Activated CD4-positive, alpha-beta T cell treated with anti-CD3 and anti-CD28 coated beads, Interleukin-2, amount 50 U/mL, for 4 hours (primary cell): ENCODE measurements around the gene SIPA1L2.
"Not testable (repeated sequence)": the region's sequence is repeated elsewhere in the genome, so short reads cannot be mapped to it uniquely, and the experiment has no call there.

ENCODE experiments used
- DNase-seq, 2 experiments: peaks; one replicate each; pipeline ENCODE4 v3.0.0-alpha.2; 2020

The SIPA1L2 gene

GRCh38 chr1:232615306-232615800 is 14.6 kb downstream of the SIPA1L2 start:
- DNase-seq: no peak

- DNase-seq: no peak
These were observed 15.1 kb downstream of the SIPA1L2 start for GRCh38 chr1:232614811-232615210.

- DNase-seq: no peak
These were observed 16.1 kb downstream of the SIPA1L2 start for GRCh38 chr1:232613752-232614381.

GRCh38 chr1:232612836-232613235 is 17.1 kb downstream of the SIPA1L2 start:
- DNase-seq: not testable (repeated sequence)

- no peak for DNase-seq
These were observed 18.1 kb downstream of the SIPA1L2 start for GRCh38 chr1:232611834-232612233.

- DNase-seq: not testable (repeated sequence)
These were observed 18.8 kb downstream of the SIPA1L2 start for GRCh38 chr1:232610902-232611745.

GRCh38 chr1:232610192-232610901 is 19.6 kb downstream of the SIPA1L2 start:
- DNase-seq: no peak

GRCh38 chr1:232608427-232608826 is 21.5 kb downstream of the SIPA1L2 start:
- DNase-seq: no peak

- no peak for DNase-seq
These were observed 27.3 kb downstream of the SIPA1L2 start for GRCh38 chr1:232602622-232603021.

GRCh38 chr1:232600424-232601258 is 29.3 kb downstream of the SIPA1L2 start:
- DNase-seq: no peak

GRCh38 chr1:232599178-232600041 is 30.5 kb downstream of the SIPA1L2 start:
- DNase-seq: no peak

GRCh38 chr1:232598837-232599177 is 31.1 kb downstream of the SIPA1L2 start:
- no peak for DNase-seq

- no peak for DNase-seq
These were observed 31.8 kb downstream of the SIPA1L2 start for GRCh38 chr1:232598133-232598532.

GRCh38 chr1:232597721-232598120 is 32.2 kb downstream of the SIPA1L2 start:
- no peak for DNase-seq

- DNase-seq: no peak
These were observed 33.1 kb downstream of the SIPA1L2 start for GRCh38 chr1:232596666-232597303.

- DNase-seq: no peak
These were observed 34.9 kb downstream of the SIPA1L2 start for GRCh38 chr1:232594768-232595698.

GRCh38 chr1:232593717-232594502 is 36.0 kb downstream of the SIPA1L2 start:
- peak in 1 of 2 experiments; percentile 5 for DNase-seq

GRCh38 chr1:232591344-232591743 is 38.6 kb downstream of the SIPA1L2 start:
- no peak for DNase-seq

GRCh38 chr1:232590744-232591082 is 39.2 kb downstream of the SIPA1L2 start:
- no peak for DNase-seq
